HG03460 (cell line): ENCODE results near the gene GREB1L.

ENCODE experiments used
- ATAC-seq: cut with Tn5 transposase; IDR thresholded peaks from one replicate; pipeline ENCODE4 v1.9.1; 2021; ENCODE audit not compliant: unreplicated experiment

The GREB1L gene

DNA sequence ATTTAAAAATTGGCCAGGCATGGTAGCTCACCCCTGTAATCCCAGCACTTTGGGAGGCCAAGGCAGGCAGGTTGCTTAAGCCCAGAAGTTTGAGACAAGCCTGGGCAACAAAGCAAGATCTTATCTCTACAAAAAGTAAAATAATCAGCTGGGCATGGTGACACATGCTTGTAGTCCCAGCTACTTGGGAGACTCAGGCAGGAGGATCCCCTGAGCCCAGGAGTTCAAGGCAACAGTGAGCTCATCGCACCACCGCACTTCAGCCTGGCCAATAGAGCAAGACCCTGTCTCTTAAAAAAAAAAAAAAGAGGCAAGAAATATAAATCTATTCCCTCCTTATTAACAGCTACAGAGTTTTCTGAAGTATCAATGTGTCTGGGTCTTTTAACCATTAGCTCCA, 306.6 kb downstream of the GREB1L start:
- ATAC-seq = no peak

- ATAC-seq = no peak
Observed at GRCh38 chr18:21550510-21550970, 308.5 kb downstream of the GREB1L start.

DNA sequence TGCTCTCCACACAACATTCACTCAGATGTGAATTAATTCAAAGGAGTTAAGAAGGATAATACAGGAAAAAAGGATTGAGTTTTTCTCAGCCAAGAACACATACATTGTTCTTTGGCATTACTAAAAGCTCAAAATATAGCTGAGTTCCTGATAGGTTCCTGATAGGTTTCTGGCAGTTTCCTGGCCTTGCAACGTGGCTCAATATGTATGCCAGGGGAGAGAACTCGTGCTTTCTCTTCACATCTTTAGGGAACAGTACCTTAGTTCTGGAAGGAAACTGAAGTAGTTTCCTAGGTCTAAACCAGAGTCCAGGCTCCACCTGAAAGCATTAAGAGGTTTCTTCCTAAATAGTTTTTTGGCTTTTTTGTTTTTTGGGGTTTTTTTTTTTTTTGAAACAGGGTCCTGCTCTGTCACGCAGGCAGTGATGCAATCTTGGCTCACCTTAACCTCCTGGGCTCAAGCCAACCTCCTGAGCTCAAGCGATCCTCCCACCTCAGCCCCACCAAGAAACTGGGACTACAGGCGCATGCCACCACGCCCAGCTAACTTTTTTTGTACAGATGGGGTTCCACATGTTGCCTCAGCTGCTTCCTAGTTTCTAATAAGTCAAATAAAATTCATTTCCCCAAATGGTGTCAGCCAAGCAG, 315.7 kb downstream of the GREB1L start:
- ATAC-seq = no peak

GRCh38 chr18:21559195-21559594, 317.2 kb downstream of the GREB1L start:
- ATAC-seq = no peak

DNA sequence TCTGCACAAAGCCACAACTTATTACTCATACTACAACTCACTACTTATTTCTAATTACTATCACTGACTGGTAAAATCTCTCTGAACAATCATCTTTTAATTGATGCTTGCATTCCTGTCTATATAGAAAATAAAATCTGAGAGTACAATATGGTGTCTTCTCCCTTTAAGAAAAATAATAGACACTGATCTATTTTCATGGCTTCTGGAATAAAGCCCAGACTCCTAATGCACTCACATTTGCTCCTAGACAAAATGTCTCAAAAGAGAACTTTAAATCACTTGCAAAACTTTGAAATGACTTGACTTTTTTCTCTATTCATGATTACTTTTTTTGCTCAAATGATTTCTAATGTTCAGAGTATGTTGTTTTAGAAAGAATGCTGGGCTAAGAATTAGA, 329.7 kb downstream of the GREB1L start:
- no peak for ATAC-seq
